Smooth muscle cell (in vitro differentiated cells): ENCODE measurements around the gene ZYG11B. TPM values are rescaled to one million over a fixed set of nuclear protein-coding genes. Genes with fewer than 3 reads are reported as not detected.
"Not testable (repeated sequence)": the region's sequence is repeated elsewhere in the genome, so short reads cannot be mapped to it uniquely, and the experiment has no call there.

ENCODE experiments used
- DNase-seq: peaks from one replicate; lab custom pipeline; 2025; ENCODE audit not compliant: unreplicated experiment; lab: John Stamatoyannopoulos, UW
- H2AFZ ChIP-seq: fragments of 200-600 bp; sonication (generic); 2 replicates; pipeline ENCODE4 v1.6.0; 2016; ENCODE audit warnings: antibody characterized with exemption, low read depth, mild to moderate bottlenecking
- H3F3A ChIP-seq: fragments of 200-600 bp; sonication (generic); 2 replicates; pipeline ENCODE4 v1.6.0; 2017; ENCODE audit warnings: antibody characterized with exemption, low read depth
- H3K27ac ChIP-seq: fragments of 200-600 bp; sonication (generic); 2 replicates; pipeline ENCODE4 v1.5.1; 2016; ENCODE audit warnings: low read depth, mild to moderate bottlenecking
- H3K27me3 ChIP-seq: fragments of 200-600 bp; sonication (generic); 2 replicates; pipeline ENCODE4 v1.6.1; 2016; ENCODE audit warnings: low read depth, mild to moderate bottlenecking
- H3K36me3 ChIP-seq: fragments of 200-600 bp; sonication (generic); 2 replicates; pipeline ENCODE4 v1.5.1; 2016; ENCODE audit warnings: low read depth
- H3K4me1 ChIP-seq: fragments of 200-600 bp; sonication (generic); 2 replicates; pipeline ENCODE4 v1.5.1; 2016; ENCODE audit warnings: low read depth
- H3K4me2 ChIP-seq: fragments of 200-600 bp; sonication (generic); 2 replicates; pipeline ENCODE4 v1.6.0; 2016; ENCODE audit warnings: mild to moderate bottlenecking
- H3K4me3 ChIP-seq: fragments of 200-600 bp; sonication (generic); 2 replicates; pipeline ENCODE4 v1.5.1; 2016; ENCODE audit warnings: mild to moderate bottlenecking
- H3K79me2 ChIP-seq: fragments of 200-600 bp; sonication (generic); 2 replicates; pipeline ENCODE4 v1.6.0; 2016; ENCODE audit warnings: low read depth, mild to moderate bottlenecking
- H3K9ac ChIP-seq: fragments of 200-600 bp; sonication (generic); 2 replicates; pipeline ENCODE4 v1.6.0; 2016; ENCODE audit warnings: low read depth
- H3K9me3 ChIP-seq: fragments of 200-600 bp; sonication (generic); replicated peaks from 2 replicates; pipeline ENCODE4 v1.5.1; 2016; ENCODE audit warnings: low read depth
- H4K20me1 ChIP-seq: fragments of 200-600 bp; sonication (generic); 2 replicates; pipeline ENCODE4 v1.6.0; 2016; ENCODE audit warnings: low read depth
- WGBS: methylation state at CpG from one replicate; pipeline ENCODE4 v1.1.7; 2016; ENCODE audit warnings: low lambda C conversion rate; 5-methylcytosine and 5-hydroxymethylcytosine counted together
- polyA plus RNA-seq: library from polyadenylated mRNA; unstranded; fragments of >200 nt; fragmentation: Nextera tagmentation; extraction: Ambion mirVana; gene quantifications from 2 replicates; pipeline ENCODE4 v1.2.1, GENCODE V29; 2016
- total RNA-seq: library from RNA; depleted of rRNA; stranded (reverse); fragments of >200 nt; gene quantifications from 2 replicates; pipeline ENCODE4 v1.2.3, GENCODE V29; 2014
- TF ChIP-seq, protein P1 (sequence below): fragments of 200-600 bp; sonication (generic); IDR thresholded peaks from 2 replicates; pipeline ENCODE4 v1.5.1; 2017; ENCODE audit warnings: borderline replicate concordance, mild to moderate bottlenecking, antibody characterized with exemption; ENCODE audit not compliant: insufficient read depth, poor library complexity, severe bottlenecking

Gene ZYG11B
- total and polyA plus RNA-seq, 2 experiments from 2014 or later = 8.8 to 36.0 TPM

DNA sequence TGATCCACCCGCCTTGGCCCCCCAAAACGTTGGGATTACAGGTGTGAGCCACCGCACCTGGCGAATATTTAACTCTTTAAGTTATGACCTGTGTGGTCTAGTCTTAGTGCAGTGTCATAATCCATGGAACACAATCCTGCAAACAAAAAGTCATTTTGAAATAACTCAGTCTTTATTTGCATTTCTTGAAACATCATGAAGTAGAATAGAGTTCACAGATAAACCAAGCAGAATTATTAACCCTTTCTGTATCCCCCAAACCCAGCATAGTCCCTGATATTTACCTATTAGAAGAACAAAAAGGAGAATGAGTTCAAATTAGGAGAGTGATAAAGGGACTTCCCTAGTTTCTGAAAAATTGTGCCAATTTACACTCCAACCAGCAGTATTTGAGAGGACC, 19.9 kb downstream of the ZYG11B start:
- no peaks in the 10 kb centered on the region for H3K4me1 ChIP-seq
- H3K4me3 ChIP-seq = no peak overlapping the region
- no peak overlapping the region for H2AFZ ChIP-seq
- no peaks in the 10 kb centered on the region for H3K27me3 ChIP-seq
- TF ChIP-seq, protein P1, sequence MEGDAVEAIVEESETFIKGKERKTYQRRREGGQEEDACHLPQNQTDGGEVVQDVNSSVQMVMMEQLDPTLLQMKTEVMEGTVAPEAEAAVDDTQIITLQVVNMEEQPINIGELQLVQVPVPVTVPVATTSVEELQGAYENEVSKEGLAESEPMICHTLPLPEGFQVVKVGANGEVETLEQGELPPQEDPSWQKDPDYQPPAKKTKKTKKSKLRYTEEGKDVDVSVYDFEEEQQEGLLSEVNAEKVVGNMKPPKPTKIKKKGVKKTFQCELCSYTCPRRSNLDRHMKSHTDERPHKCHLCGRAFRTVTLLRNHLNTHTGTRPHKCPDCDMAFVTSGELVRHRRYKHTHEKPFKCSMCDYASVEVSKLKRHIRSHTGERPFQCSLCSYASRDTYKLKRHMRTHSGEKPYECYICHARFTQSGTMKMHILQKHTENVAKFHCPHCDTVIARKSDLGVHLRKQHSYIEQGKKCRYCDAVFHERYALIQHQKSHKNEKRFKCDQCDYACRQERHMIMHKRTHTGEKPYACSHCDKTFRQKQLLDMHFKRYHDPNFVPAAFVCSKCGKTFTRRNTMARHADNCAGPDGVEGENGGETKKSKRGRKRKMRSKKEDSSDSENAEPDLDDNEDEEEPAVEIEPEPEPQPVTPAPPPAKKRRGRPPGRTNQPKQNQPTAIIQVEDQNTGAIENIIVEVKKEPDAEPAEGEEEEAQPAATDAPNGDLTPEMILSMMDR = no peak
- no peak overlapping the region for H3K9ac ChIP-seq
- no peaks in the 10 kb centered on the region for H3F3A ChIP-seq
- peaks cover 85% of the 10 kb centered on the region for H4K20me1 ChIP-seq
- H3K4me2 ChIP-seq = no peak overlapping the region
- no peaks in the 10 kb centered on the region for H3K9me3 ChIP-seq
- peaks cover 67% of the 10 kb centered on the region for H3K79me2 ChIP-seq
- H3K36me3 ChIP-seq = no peaks in the 10 kb centered on the region
- no peak overlapping the region for H3K27ac ChIP-seq
- DNase-seq = no peak
- 96% methylated on average over 4 of the region's 4 CpGs for WGBS

DNA sequence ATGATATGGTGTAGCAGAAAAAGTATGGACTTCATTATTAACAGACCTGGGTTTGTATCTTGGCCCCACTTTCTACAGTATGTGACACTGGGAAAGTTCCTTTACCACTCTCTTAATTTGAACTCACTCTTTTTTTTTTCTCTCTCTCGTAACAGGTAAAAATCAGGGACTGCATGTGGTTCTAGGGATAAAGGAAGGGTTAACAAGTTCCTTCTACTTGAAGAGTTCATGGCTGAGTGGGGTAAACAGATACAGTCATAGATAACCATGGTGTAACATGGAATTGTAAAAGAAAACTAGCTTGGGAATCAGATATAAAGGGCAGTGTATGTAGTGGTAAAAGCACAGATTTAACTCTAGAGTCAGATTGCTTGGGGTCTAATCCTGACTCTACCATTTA, 21.2 kb downstream of the ZYG11B start:
- Histone ChIP-seq H3K79me2 (peaks cover 60% of the 10 kb centered on the region), H4K20me1 (peaks cover 89% of the 10 kb centered on the region), H3K36me3 (no peaks in the 10 kb centered on the region), H3K27me3 (no peaks in the 10 kb centered on the region), H2AFZ (no peak overlapping the region), H3K4me3 (no peak overlapping the region), H3K9ac (no peak overlapping the region), H3K27ac (no peak overlapping the region), H3K4me2 (no peak overlapping the region), H3K4me1 (no peaks in the 10 kb centered on the region), H3K9me3 (no peaks in the 10 kb centered on the region), H3F3A (no peaks in the 10 kb centered on the region)
- WGBS = 92% methylated on average over 1 of the region's 1 CpG
- TF ChIP-seq, protein P1 = no peak
- DNase-seq = no peak

DNA sequence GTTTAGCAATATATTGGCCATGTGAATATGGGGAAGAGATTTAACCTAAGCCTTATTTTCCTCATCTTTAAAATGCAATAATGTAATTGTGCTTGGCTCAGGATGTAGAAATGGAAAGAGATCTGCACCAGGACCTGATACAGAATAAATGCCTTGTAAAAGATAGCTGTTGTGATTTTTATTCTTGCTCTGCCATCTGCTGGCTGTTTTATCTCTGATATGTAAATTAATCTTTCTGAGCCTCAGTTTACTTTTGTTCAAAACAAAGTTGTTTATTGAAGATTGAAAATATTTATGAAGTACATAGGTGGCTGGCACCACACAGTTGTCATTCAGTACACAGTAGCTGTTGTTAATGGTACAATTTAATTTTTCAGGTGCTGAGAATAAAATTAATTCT, 21.9 kb downstream of the ZYG11B start:
- no peaks in the 10 kb centered on the region for H3K27me3 ChIP-seq
- H3K4me2 ChIP-seq = no peak overlapping the region
- no peaks in the 10 kb centered on the region for H3K4me1 ChIP-seq
- TF ChIP-seq, protein P1 = no peak
- H3K27ac ChIP-seq = no peak overlapping the region
- no peak overlapping the region for H3K4me3 ChIP-seq
- H4K20me1 ChIP-seq = peaks cover 96% of the 10 kb centered on the region
- no peak overlapping the region for H3K9ac ChIP-seq
- H3K79me2 ChIP-seq = peaks cover 67% of the 10 kb centered on the region
- H3F3A ChIP-seq = no peaks in the 10 kb centered on the region
- H3K9me3 ChIP-seq = no peaks in the 10 kb centered on the region
- no peak overlapping the region for H2AFZ ChIP-seq
- H3K36me3 ChIP-seq = no peaks in the 10 kb centered on the region
- DNase-seq = no peak

DNA sequence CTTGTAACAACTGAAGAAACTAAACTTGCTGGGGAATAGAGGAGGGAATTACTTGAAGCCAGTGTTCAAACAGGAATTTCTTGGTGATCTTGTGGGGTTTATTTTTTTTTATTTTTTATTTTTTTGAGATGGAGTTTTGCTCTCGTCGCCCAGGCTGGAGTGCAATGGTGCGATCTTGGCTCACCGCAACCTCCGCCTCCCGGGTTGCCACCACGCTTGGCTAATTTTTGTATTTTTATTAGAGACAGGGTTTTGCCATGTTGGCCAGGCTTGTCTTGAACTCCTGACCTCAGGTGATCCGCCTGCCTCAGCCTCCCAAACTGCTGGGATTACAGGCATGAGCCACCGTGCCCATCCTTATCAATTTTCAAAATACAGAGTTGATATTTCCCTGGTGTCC, 23.2 kb downstream of the ZYG11B start:
- not testable (repeated sequence) for H3K27me3 ChIP-seq, H3F3A ChIP-seq, H3K4me1 ChIP-seq, H3K4me2 ChIP-seq, H3K36me3 ChIP-seq, DNase-seq, H3K27ac ChIP-seq, H3K4me3 ChIP-seq, H2AFZ ChIP-seq, H3K9me3 ChIP-seq, H3K9ac ChIP-seq
- peaks cover 97% of the 10 kb centered on the region for H4K20me1 ChIP-seq
- WGBS = 97% methylated on average over 9 of the region's 9 CpGs
- H3K79me2 ChIP-seq = peaks cover 64% of the 10 kb centered on the region

DNA sequence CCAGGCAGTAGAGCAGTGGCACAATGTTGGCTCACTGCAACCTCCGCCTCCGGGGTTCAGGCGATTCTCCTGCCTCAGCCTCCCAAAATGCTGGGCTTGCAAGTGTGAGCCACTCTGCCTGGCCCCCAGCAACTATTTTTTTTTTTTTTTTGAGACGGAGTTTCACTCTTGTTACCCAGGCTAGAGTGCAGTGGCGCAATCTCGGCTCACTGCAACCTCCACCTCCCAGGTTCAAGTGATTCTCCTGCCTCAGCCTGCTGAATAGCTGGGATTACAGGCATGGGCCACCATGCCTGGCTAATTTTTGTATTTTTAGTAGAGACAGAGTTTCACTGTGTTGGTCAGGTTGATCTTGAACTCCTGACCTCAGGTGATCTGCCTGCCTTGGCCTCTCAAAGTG, 23.9 kb downstream of the ZYG11B start:
- H3F3A ChIP-seq, H3K4me2 ChIP-seq: not testable (repeated sequence)
- 97% methylated on average over 6 of the region's 6 CpGs for WGBS

More for the DNA sequence above, 23.9 kb downstream of the ZYG11B start:
- not testable (repeated sequence) for H3K4me3 ChIP-seq, DNase-seq, H3K27me3 ChIP-seq, H3K9me3 ChIP-seq, H3K27ac ChIP-seq, H3K36me3 ChIP-seq, H3K4me1 ChIP-seq, H2AFZ ChIP-seq, H3K9ac ChIP-seq
- Histone ChIP-seq H4K20me1 (peaks cover 97% of the 10 kb centered on the region), H3K79me2 (peaks cover 66% of the 10 kb centered on the region)
